ENCODE results near the gene DCAF5.

The DCAF5 gene

DNA sequence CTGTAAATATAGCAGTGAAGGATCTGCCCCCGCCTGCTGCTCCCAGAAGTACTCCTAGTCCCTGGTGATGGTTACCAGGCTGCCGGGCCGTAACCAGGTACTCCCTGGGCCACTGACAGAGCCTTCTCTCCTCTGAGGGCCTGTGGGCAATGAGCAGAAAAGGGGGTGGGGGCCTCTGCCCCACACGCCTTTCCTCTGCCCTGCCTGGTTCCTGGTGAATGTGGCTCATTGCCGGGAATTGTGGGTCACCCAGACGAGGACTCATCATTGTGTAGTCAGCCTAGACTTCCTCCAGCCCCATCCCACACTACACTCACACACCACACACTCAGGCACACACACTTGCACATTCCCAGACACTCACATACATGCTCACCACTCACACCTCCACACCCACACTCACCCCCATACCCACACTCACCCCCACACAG is 138.1 kb downstream of the DCAF5 start:
- H3K9ac ChIP-seq (ENCODE audit: low read depth, low read length) = no peak overlapping the region
- no peaks in the 10 kb centered on the region for H3K9me3 ChIP-seq (ENCODE audit: control insufficient read depth, insufficient read depth, low read length)

DNA sequence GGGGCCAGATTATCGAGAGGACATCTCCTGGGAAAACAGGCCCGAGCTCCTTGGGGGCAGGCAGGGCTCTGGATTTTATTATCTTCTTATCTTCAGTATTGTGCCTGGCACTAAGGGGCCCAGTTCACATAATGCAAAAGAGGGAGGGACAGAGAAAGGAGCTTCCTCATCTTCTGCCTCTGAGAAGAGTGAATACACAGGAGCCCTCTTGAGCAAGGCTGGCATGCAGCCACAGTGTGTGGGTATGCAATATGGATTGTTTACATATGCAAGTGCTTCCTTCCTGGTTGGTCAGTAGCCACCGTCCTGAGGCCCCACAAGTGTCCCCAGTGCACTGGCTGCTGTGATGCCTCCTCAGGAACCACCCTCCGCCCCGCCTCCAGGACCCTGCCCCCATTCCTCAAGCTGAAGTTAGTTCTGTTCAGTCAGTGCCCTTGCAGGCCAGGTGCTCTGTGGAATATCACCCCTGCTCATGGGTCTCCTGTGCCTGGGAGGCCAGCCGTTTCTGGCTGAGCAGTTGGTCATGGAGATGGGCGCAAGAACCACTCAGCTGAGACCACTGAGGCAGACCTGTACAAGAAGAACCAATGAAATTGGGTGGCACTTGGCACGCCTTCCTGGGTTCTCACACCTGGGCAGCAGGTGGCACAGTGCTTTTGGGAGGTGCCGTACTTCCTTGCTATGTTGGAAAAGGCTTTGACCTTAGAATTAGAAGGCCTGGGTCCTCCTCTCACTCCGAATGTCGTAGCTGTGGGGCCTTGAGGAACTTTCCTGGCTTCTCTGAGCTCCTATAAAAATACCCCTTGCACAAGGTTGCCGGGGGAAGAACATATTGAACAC is 138.8 kb downstream of the DCAF5 start:
- H3K9me3 ChIP-seq (ENCODE audit: control insufficient read depth, insufficient read depth, low read length) = no peaks in the 10 kb centered on the region
- no peaks in the 10 kb centered on the region for H3K36me3 ChIP-seq (ENCODE audit: insufficient read depth, low read length)
- H3K4me1 ChIP-seq (ENCODE audit: insufficient read depth, low read length) = peaks cover 20% of the 10 kb centered on the region
- no peak overlapping the region for H3K9ac ChIP-seq (ENCODE audit: low read depth, low read length)

More for the DNA sequence above, 138.1 kb downstream of the DCAF5 start:
- Histone ChIP-seq H3K4me1 (ENCODE audit: insufficient read depth, low read length) (peaks cover 20% of the 10 kb centered on the region), H3K36me3 (ENCODE audit: insufficient read depth, low read length) (no peaks in the 10 kb centered on the region)

DNA sequence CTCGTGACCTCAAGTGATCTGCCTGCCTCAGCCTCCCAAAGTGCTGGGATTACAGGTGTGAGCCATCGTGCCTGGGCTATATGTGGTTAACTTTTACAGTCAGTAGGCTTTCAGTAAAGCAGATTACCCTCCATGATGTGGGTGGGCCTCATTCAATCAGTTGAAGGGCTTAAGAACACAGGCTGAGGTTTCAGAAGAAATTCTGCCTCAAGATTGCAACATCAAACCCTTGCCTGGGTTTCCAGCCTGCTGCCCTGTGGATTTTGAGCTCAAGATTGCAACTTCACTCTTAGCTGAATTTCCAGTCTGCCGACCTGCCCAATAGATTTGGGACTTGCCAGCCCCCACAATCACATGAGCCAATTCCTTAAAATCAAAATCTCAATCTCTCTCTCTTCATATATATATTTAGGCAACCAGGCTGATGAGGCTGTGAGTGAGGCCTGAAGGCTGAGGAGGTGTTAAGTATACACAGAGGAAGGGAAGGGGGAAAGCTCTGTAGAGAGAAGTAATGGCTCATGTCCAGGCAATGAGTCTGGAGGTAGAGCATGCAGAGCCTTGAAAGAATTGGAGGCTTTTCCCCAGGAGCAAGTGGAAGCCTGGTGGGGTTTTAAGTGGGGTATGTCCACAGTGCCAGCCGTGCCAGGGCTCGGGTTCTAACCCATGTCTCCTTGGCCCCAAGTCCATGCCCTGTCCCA is 140.5 kb downstream of the DCAF5 start:
- H3K9ac ChIP-seq (ENCODE audit: low read depth, low read length) = no peak overlapping the region
- H3K9me3 ChIP-seq (ENCODE audit: control insufficient read depth, insufficient read depth, low read length) = no peaks in the 10 kb centered on the region
- peaks cover 18% of the 10 kb centered on the region for H3K4me1 ChIP-seq (ENCODE audit: insufficient read depth, low read length)

DNA sequence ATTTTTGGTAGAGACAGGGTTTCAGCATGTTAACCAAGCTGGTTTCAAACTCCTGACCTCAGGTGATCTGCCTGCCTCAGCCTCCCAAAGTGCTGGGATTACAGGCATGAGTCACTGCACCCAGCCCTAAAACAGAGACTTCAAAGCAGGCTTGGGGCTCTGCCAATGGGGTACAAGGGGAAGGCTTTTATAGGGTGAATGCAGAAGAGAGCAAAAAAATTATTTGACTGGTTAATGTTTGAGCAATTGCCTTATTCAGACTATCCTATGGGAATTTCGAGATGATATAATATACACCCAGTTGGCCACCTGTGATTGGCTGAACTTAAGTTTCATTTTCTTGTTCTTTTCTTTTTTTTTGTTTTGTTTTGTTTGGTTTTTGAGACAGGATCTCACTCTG is 142.3 kb downstream of the DCAF5 start:
- Histone ChIP-seq H3K9me3 (ENCODE audit: control insufficient read depth, insufficient read depth, low read length) (no peaks in the 10 kb centered on the region), H3K9ac (ENCODE audit: low read depth, low read length) (no peak overlapping the region), H3K4me1 (ENCODE audit: insufficient read depth, low read length) (peaks cover 22% of the 10 kb centered on the region), H3K36me3 (ENCODE audit: insufficient read depth, low read length) (no peaks in the 10 kb centered on the region)

More for the DNA sequence above, 140.5 kb downstream of the DCAF5 start:
- H3K36me3 ChIP-seq (ENCODE audit: insufficient read depth, low read length) = no peaks in the 10 kb centered on the region

DNA sequence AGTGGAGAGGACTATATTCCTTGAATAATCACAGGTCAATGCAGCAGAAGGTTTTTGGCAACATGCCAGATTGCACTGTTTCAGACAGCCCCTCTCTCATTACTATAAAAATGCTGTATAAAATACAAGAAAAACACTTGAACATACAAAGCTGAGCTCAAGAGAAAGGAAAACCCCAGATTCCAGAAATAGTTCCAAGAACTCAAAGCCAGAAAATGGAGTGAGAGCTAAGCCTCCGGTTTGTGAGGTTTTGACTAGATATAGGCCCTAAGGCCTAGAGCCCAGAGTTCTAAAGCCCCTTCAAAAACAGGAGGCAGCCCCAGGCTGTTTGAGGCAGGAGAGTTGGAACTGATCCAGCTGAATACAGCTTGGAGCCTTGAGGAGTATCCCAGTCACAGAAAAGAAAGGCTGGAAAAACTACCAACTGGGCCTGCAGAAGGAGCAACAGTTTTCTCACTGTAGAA is 144.5 kb downstream of the DCAF5 start:
- Histone ChIP-seq H3K9me3 (ENCODE audit: control insufficient read depth, insufficient read depth, low read length) (no peaks in the 10 kb centered on the region), H3K9ac (ENCODE audit: low read depth, low read length) (no peak overlapping the region), H3K4me1 (ENCODE audit: insufficient read depth, low read length) (peaks cover 22% of the 10 kb centered on the region), H3K36me3 (ENCODE audit: insufficient read depth, low read length) (no peaks in the 10 kb centered on the region)

DNA sequence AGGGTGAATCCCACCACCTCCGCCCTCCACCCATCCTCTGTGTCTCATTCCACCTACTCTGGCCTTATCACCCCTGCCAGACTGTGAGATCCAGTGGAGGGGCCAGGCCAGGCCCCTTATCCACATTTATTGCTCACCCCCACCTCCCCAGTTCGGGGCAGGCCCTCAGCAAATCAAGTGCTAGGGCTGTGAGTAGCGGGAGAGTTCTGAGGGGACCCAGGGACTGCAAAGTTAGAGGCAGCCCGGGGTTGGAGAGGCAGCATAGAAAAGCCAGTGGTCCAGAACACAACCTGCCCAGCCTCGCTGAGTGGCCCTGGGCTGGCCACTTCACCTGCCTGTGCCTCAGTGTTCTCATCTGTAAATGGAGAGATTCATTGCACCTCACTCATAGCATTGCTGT is 146.6 kb downstream of the DCAF5 start:
- no peak overlapping the region for H3K9ac ChIP-seq (ENCODE audit: low read depth, low read length)
- H3K4me1 ChIP-seq (ENCODE audit: insufficient read depth, low read length) = peaks cover 22% of the 10 kb centered on the region
- H3K9me3 ChIP-seq (ENCODE audit: control insufficient read depth, insufficient read depth, low read length) = no peaks in the 10 kb centered on the region
- no peaks in the 10 kb centered on the region for H3K36me3 ChIP-seq (ENCODE audit: insufficient read depth, low read length)

DNA sequence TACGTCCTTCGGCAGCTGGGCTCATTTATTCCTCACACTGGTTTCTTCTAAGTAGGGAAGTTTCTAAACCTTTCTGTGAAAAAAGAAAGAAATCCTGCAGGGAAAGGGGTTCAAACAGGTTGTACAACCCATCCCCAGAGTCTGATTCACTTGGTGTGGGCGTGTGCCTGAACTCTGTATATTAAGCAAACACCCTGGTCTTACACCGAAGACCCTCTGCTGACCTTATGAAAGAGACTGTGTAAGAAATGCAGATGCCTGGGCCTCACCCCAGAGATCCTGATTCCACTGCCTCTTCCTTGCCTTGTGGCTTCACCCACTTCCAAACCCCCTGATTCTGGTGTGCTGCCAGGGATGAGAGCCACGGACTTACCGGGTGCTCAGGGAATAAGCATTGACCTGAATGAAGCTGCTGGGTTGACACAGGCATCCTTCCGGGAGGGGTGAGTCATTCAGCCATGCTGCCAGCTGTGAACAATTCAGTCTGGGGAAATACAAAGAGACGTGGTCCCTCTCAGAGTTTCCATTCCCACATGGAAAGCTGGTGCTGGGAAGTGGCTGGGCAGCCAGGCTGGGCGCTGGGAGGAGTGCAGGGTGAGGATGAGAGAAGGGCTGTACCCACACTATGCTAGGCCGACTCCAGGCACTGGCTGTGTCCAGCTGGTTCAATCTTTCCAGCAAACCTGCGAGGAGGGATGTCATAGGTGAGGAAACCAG is 147.3 kb downstream of the DCAF5 start:
- Histone ChIP-seq H3K9me3 (ENCODE audit: control insufficient read depth, insufficient read depth, low read length) (no peaks in the 10 kb centered on the region), H3K36me3 (ENCODE audit: insufficient read depth, low read length) (no peaks in the 10 kb centered on the region), H3K4me1 (ENCODE audit: insufficient read depth, low read length) (peaks cover 22% of the 10 kb centered on the region), H3K9ac (ENCODE audit: low read depth, low read length) (no peak overlapping the region)

DNA sequence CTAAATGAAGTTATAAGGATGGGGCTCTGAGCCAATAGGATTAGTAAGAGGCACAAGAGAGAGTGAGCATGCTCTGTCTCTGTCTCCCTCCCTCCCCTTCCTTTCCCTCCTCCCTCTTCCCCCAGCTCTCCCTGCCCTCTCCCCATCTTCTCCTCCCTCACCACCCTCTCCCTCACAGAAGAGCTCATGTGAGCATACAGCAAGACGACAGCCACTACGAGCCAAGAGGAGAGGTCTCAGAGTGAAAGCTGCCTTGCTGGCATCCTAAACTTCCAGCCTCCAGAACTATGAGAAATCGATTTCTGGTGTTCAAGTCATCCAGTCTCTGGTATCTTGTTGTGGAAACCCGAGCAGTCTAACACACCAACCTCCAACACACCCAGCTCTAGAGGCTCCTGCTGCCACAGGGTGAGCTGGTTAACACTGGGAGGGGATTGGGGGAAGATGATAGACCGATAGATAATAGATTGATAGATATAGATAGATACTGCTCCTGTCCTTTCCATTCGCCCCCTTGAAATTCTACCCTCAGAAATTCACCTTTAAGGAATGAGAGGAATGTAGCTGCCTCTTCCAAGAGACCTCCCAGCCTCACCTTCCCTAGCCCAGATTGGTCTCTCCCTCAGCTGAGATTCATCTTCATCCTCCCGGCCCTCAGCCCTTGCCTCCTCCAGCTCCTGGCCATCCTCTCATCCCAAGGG is 148.0 kb downstream of the DCAF5 start:
- H3K9ac ChIP-seq (ENCODE audit: low read depth, low read length) = no peak overlapping the region
- no peaks in the 10 kb centered on the region for H3K9me3 ChIP-seq (ENCODE audit: control insufficient read depth, insufficient read depth, low read length)
- H3K4me1 ChIP-seq (ENCODE audit: insufficient read depth, low read length) = peaks cover 22% of the 10 kb centered on the region
- H3K36me3 ChIP-seq (ENCODE audit: insufficient read depth, low read length) = no peaks in the 10 kb centered on the region

DNA sequence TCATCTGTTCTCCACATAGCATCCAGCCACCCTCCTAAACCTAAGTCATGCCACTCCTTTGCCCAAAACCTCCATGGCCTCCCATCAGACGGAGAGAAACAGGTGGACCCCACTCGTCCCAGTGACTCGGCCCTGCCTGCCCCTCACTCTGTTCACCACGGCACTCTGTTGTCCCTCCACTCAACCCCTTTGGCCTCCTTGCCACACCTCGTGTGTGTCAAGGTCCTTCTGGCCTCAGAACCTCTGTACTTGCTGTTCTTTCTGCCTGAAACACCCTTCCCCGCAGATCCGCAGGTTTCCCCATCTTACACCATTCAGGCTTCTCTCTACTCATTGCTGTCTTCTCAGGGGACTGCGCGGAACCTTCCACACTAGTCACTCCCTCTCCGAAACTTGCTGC is 149.3 kb downstream of the DCAF5 start:
- H3K4me1 ChIP-seq (ENCODE audit: insufficient read depth, low read length) = peaks cover 21% of the 10 kb centered on the region
- H3K9me3 ChIP-seq (ENCODE audit: control insufficient read depth, insufficient read depth, low read length) = no peaks in the 10 kb centered on the region
- no peak overlapping the region for H3K9ac ChIP-seq (ENCODE audit: low read depth, low read length)
- H3K36me3 ChIP-seq (ENCODE audit: insufficient read depth, low read length) = no peaks in the 10 kb centered on the region

DNA sequence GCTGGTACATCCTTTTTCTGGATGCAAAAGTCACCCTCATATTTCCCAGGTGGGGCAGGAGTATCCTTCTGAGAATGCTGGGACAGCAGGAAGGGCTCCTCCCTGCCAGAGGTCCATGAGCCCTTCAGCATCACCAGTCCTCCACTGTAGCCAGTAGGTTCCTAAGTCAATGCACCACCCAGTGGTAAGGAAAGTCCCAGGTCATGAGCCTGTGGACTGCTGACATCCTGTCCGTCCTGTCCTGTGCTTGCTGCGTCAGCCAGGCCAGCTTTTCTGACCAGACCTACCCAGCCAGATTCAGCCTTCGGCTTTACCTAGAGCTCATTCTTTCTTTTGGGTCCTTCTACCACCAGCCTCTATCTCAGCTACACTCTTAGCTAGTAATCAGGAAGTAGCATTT is 150.8 kb downstream of the DCAF5 start:
- Histone ChIP-seq H3K9me3 (ENCODE audit: control insufficient read depth, insufficient read depth, low read length) (no peaks in the 10 kb centered on the region), H3K9ac (ENCODE audit: low read depth, low read length) (no peak overlapping the region), H3K4me1 (ENCODE audit: insufficient read depth, low read length) (peaks cover 20% of the 10 kb centered on the region), H3K36me3 (ENCODE audit: insufficient read depth, low read length) (no peaks in the 10 kb centered on the region)

DNA sequence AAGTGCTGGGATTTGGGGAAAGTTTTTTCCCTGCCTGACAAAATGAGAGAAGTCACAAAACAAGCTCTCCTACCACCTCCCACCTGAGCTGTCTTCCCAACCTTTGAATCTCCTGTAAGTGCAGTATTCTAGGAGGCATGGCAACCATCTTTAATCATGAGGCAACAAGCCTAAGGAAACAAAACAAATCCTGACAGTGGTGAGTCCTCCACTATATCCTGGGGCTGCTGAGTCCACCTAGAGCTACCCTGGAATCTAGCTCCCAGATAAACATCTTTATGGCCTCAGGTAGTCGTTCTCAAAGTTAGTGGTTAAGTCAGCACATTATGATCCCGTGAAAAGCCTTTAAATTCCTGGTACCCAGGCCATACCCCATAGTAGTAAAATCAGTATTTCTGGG is 151.5 kb downstream of the DCAF5 start:
- H3K9ac ChIP-seq (ENCODE audit: low read depth, low read length) = no peak overlapping the region
- H3K4me1 ChIP-seq (ENCODE audit: insufficient read depth, low read length) = peaks cover 20% of the 10 kb centered on the region
- H3K9me3 ChIP-seq (ENCODE audit: control insufficient read depth, insufficient read depth, low read length) = no peaks in the 10 kb centered on the region
- no peaks in the 10 kb centered on the region for H3K36me3 ChIP-seq (ENCODE audit: insufficient read depth, low read length)
